ENCODE results near the gene MACROD2. TPM values are rescaled to one million over a fixed set of nuclear protein-coding genes. Genes with fewer than 3 reads are reported as not detected.

The MACROD2 gene
- polyA plus RNA-seq, 1 donor from 2014 or later, result 23.2 TPM

DNA sequence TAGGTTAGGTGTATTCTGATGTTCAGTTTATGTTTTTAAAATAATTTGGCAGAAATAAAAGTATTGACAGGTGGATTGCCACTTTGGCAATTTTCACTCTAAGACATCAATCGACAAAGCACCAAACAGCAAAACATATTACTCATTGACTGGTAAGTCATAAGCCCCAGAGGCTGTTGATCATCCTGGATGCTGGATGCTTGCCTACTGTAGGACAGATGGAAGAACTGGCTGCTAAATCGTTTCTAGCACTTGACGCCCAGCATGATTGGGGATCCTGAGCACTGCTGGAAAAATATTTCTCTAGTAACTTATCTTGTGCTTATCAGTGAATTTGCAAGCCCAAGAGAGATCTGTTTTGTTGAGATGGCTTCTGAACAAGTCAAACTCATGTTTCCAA, 1343.9 kb downstream of the MACROD2 start:
- Histone ChIP-seq H3K9me2 (ENCODE audit: insufficient read depth, low read length) (no peaks in the 10 kb centered on the region), H3K9ac (ENCODE audit: low read length) (no peak overlapping the region), H3K36me3 (ENCODE audit: insufficient read depth, low read length) (no peaks in the 10 kb centered on the region), H3K9me3 (ENCODE audit: low read length) (no peaks in the 10 kb centered on the region), H3K27ac (ENCODE audit: low read length) (no peak overlapping the region), H3K27me3 (ENCODE audit: insufficient read depth, low read depth, low read length) (no peaks in the 10 kb centered on the region), H3K4me2 (ENCODE audit: low read length) (no peak overlapping the region), H3K4me3 (ENCODE audit: low read length) (no peak overlapping the region), H2AFZ (ENCODE audit: low read depth, low read length) (no peak overlapping the region), H4K20me1 (ENCODE audit: insufficient read depth) (no peaks in the 10 kb centered on the region), H3F3A (ENCODE audit: insufficient read depth, low read length, poor library complexity, severe bottlenecking) (no peaks in the 10 kb centered on the region), H3K79me2 (replicated peaks; ENCODE audit: insufficient read depth, low read length) (no peaks in the 10 kb centered on the region)
- TF ChIP-seq EZH2 (IDR thresholded peaks at IDR 0.05; ENCODE audit: borderline replicate concordance, insufficient read depth, low read length, poor library complexity, severe bottlenecking) (no peak), POLR2AphosphoS5 (IDR thresholded peaks at IDR 0.05) (no peak), TAF1 (IDR thresholded peaks at IDR 0.05; ENCODE audit: low read depth) (no peak), RAD21 (conservative IDR thresholded peaks at IDR 0.05) (no peak)
- TF ChIP-seq, protein P1, sequence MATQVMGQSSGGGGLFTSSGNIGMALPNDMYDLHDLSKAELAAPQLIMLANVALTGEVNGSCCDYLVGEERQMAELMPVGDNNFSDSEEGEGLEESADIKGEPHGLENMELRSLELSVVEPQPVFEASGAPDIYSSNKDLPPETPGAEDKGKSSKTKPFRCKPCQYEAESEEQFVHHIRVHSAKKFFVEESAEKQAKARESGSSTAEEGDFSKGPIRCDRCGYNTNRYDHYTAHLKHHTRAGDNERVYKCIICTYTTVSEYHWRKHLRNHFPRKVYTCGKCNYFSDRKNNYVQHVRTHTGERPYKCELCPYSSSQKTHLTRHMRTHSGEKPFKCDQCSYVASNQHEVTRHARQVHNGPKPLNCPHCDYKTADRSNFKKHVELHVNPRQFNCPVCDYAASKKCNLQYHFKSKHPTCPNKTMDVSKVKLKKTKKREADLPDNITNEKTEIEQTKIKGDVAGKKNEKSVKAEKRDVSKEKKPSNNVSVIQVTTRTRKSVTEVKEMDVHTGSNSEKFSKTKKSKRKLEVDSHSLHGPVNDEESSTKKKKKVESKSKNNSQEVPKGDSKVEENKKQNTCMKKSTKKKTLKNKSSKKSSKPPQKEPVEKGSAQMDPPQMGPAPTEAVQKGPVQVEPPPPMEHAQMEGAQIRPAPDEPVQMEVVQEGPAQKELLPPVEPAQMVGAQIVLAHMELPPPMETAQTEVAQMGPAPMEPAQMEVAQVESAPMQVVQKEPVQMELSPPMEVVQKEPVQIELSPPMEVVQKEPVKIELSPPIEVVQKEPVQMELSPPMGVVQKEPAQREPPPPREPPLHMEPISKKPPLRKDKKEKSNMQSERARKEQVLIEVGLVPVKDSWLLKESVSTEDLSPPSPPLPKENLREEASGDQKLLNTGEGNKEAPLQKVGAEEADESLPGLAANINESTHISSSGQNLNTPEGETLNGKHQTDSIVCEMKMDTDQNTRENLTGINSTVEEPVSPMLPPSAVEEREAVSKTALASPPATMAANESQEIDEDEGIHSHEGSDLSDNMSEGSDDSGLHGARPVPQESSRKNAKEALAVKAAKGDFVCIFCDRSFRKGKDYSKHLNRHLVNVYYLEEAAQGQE (IDR thresholded peaks at IDR 0.05; ENCODE audit: borderline replicate concordance), result no peak
- TF ChIP-seq, protein P2, sequence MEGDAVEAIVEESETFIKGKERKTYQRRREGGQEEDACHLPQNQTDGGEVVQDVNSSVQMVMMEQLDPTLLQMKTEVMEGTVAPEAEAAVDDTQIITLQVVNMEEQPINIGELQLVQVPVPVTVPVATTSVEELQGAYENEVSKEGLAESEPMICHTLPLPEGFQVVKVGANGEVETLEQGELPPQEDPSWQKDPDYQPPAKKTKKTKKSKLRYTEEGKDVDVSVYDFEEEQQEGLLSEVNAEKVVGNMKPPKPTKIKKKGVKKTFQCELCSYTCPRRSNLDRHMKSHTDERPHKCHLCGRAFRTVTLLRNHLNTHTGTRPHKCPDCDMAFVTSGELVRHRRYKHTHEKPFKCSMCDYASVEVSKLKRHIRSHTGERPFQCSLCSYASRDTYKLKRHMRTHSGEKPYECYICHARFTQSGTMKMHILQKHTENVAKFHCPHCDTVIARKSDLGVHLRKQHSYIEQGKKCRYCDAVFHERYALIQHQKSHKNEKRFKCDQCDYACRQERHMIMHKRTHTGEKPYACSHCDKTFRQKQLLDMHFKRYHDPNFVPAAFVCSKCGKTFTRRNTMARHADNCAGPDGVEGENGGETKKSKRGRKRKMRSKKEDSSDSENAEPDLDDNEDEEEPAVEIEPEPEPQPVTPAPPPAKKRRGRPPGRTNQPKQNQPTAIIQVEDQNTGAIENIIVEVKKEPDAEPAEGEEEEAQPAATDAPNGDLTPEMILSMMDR (IDR thresholded peaks at IDR 0.05; ENCODE audit: poor library complexity, severe bottlenecking), result no peak

DNA sequence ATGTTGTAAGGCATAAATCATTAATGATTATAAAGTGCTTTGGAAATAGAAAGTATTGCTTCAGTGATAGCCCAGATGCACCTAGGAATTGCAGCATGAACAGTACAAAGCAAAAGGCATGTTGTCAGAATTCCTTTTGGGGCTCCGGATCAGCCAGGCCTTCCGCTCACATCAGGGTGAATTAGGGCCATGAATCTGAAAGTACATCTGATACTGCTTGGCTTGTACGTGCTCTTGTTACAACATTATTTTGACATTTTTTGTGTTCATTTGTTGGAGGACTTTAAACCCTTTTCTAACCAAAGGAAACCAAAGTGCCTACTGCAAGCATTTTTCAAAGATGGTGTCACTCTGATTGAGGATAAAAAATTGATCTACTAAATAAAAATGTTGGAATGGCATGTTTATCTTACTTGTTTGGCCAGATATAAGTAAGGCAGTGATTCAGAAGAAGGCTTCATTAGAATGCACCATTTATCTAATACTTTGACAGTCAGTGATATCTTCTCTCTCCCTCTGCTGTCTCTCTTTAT, 1347.7 kb downstream of the MACROD2 start:
- Histone ChIP-seq H3K79me2 (replicated peaks; ENCODE audit: insufficient read depth, low read length) (no peaks in the 10 kb centered on the region), H3K27ac (ENCODE audit: low read length) (no peak overlapping the region), H4K20me1 (ENCODE audit: insufficient read depth) (no peaks in the 10 kb centered on the region), H3K9me2 (ENCODE audit: insufficient read depth, low read length) (no peaks in the 10 kb centered on the region), H3F3A (ENCODE audit: insufficient read depth, low read length, poor library complexity, severe bottlenecking) (no peaks in the 10 kb centered on the region), H3K4me3 (ENCODE audit: low read length) (no peak overlapping the region), H3K36me3 (ENCODE audit: insufficient read depth, low read length) (no peaks in the 10 kb centered on the region), H3K9me3 (ENCODE audit: low read length) (no peaks in the 10 kb centered on the region), H3K27me3 (ENCODE audit: insufficient read depth, low read depth, low read length) (no peaks in the 10 kb centered on the region), H3K4me2 (ENCODE audit: low read length) (no peak overlapping the region), H2AFZ (ENCODE audit: low read depth, low read length) (no peak overlapping the region), H3K9ac (ENCODE audit: low read length) (no peak overlapping the region)
- TF ChIP-seq POLR2AphosphoS5 (IDR thresholded peaks at IDR 0.05), result no peak
- no peak for TF ChIP-seq SMC3 (conservative IDR thresholded peaks at IDR 0.05; ENCODE audit: poor library complexity)
- TF ChIP-seq, protein P2 (IDR thresholded peaks at IDR 0.05; ENCODE audit: poor library complexity, severe bottlenecking), result no peak
- TF ChIP-seq TAF1 (IDR thresholded peaks at IDR 0.05; ENCODE audit: low read depth), result no peak
- TF ChIP-seq, protein P1 (IDR thresholded peaks at IDR 0.05; ENCODE audit: borderline replicate concordance), result no peak
- TF ChIP-seq RAD21 (conservative IDR thresholded peaks at IDR 0.05), result no peak
- no peak for TF ChIP-seq MXI1 (conservative IDR thresholded peaks at IDR 0.05; ENCODE audit: poor library complexity, severe bottlenecking)
- TF ChIP-seq EP300 (conservative IDR thresholded peaks at IDR 0.05; ENCODE audit: poor library complexity, severe bottlenecking), result no peak
- no peak for TF ChIP-seq EZH2 (IDR thresholded peaks at IDR 0.05; ENCODE audit: borderline replicate concordance, insufficient read depth, low read length, poor library complexity, severe bottlenecking)
